IMR-90 (cell line): ENCODE results near the gene TMEM53. TPM values are rescaled to one million over a fixed set of nuclear protein-coding genes. Genes with fewer than 3 reads are reported as not detected.
A peak's percentile ranks its signal among the peaks of the same experiment; 100 is the strongest.

Experiments
- ATAC-seq: fragments of 200-7000 bp; cut with Tn5 transposase; 2 replicates; pipeline ENCODE4 v1.9.1; 2020; ENCODE audit warnings: low read depth, mild to moderate bottlenecking, moderate library complexity
- BruUV-seq: library from RNA; stranded (reverse); fragments of 400-500 nt; replicated peaks from 2 replicates; lab custom pipeline; 2021; lab: Mats Ljungman, UMichigan
- CTCF ChIA-PET: fragments of 300-600 bp; formaldehyde crosslinking; extraction: SDS; loops from one replicate; lab custom pipeline; 2021; ENCODE audit warnings: antibody characterized with exemption; lab: Yijun Ruan, JAX
- POLR2A ChIA-PET: fragments of 300-600 bp; sonication (Branson Sonifier 250); formaldehyde crosslinking; loops from one replicate; lab custom pipeline; 2022; ENCODE audit warnings: antibody characterized with exemption; ENCODE audit not compliant: unreplicated experiment; lab: Charles Lee
- DNase-seq: peaks from one replicate; pipeline ENCODE4 v3.0.0; 2013
- H2AFZ ChIP-seq: replicated peaks from 2 replicates; pipeline ENCODE3; 2013; ENCODE audit warnings: low read length, mild to moderate bottlenecking; ENCODE audit not compliant: poor library complexity
- H2AK5ac ChIP-seq: 2 replicates; pipeline ENCODE4 v1.6.1; 2013; ENCODE audit warnings: low read depth, low read length, inconsistent platforms
- H2AK9ac ChIP-seq: replicated peaks from 2 replicates; pipeline ENCODE3; 2013; ENCODE audit warnings: mild to moderate bottlenecking, low read depth, low read length, moderate library complexity; ENCODE audit not compliant: poor library complexity
- H2BK120ac ChIP-seq: 2 replicates; pipeline ENCODE4 v1.6.1; 2013; ENCODE audit warnings: low read depth, low read length, inconsistent platforms
- H2BK15ac ChIP-seq: 3 replicates; pipeline ENCODE4 v1.6.1; 2013; ENCODE audit warnings: low read depth, low read length, inconsistent platforms
- H2BK20ac ChIP-seq: 2 replicates; pipeline ENCODE4 v1.6.1; 2013; ENCODE audit warnings: low read depth, mild to moderate bottlenecking, inconsistent platforms, low read length, moderate library complexity
- H2BK5ac ChIP-seq: 2 replicates; pipeline ENCODE4 v1.6.1; 2013; ENCODE audit warnings: mild to moderate bottlenecking, low read depth, low read length, inconsistent platforms; ENCODE audit not compliant: poor library complexity, severe bottlenecking
- H3K14ac ChIP-seq: replicated peaks from 2 replicates; pipeline ENCODE4 v1.6.1; 2013; ENCODE audit warnings: low read depth, low read length, inconsistent platforms
- H3K18ac ChIP-seq: 2 replicates; pipeline ENCODE4 v1.6.1; 2013; ENCODE audit warnings: low read depth, low read length, control low read depth
- H3K23ac ChIP-seq: 2 replicates; pipeline ENCODE4 v1.6.1; 2013; ENCODE audit warnings: low read depth, low read length, inconsistent platforms
- H3K27ac ChIP-seq: 2 replicates; pipeline ENCODE4 v1.5.1; 2013; ENCODE audit warnings: mild to moderate bottlenecking, control low read depth, low read length; ENCODE audit not compliant: insufficient read depth
- H3K27me3 ChIP-seq: 2 replicates; pipeline ENCODE4 v1.6.1; 2013; ENCODE audit warnings: low read length; ENCODE audit not compliant: control insufficient read depth, insufficient read depth
- H3K36me3 ChIP-seq: 2 replicates; pipeline ENCODE4 v1.6.1; 2013; ENCODE audit warnings: low read length, mixed read lengths; ENCODE audit not compliant: control insufficient read depth, insufficient read depth
- H3K4ac ChIP-seq: 2 replicates; pipeline ENCODE4 v1.6.1; 2013; ENCODE audit warnings: low read depth, low read length, inconsistent platforms
- H3K4me1 ChIP-seq: 2 replicates; pipeline ENCODE4 v1.6.1; 2013; ENCODE audit warnings: low read length, mixed read lengths; ENCODE audit not compliant: control insufficient read depth, insufficient read depth
- H3K4me2 ChIP-seq: 2 replicates; pipeline ENCODE4 v1.6.1; 2013; ENCODE audit warnings: low read depth, mild to moderate bottlenecking, control low read depth, low read length, moderate library complexity
- H3K4me3 ChIP-seq: 2 replicates; pipeline ENCODE4 v1.5.1; 2013; ENCODE audit warnings: low read depth, mild to moderate bottlenecking, control low read depth, low read length, moderate library complexity; ENCODE audit not compliant: insufficient read depth
- H3K56ac ChIP-seq: 2 replicates; pipeline ENCODE4 v1.6.1; 2013; ENCODE audit warnings: low read length, inconsistent platforms; ENCODE audit not compliant: insufficient read depth; ENCODE audit errors: extremely low read depth
- H3K79me1 ChIP-seq, 2 experiments: 2 replicates each; pipeline ENCODE4 v1.6.1; 2013; ENCODE audit warnings: low read length in 2 of 2, inconsistent platforms in 1 of 2, low read depth in 1 of 2
- H3K9ac ChIP-seq: 2 replicates; pipeline ENCODE4 v1.6.1; 2013; ENCODE audit warnings: low read depth, low read length, control low read depth
- H3K9me1 ChIP-seq: 2 replicates; pipeline ENCODE4 v1.6.1; 2013; ENCODE audit warnings: low read length, inconsistent platforms; ENCODE audit not compliant: insufficient read depth
- H3K9me3 ChIP-seq: 2 replicates; pipeline ENCODE4 v1.6.1; 2013; ENCODE audit warnings: low read length; ENCODE audit not compliant: control insufficient read depth, insufficient read depth
- H4K20me1 ChIP-seq: 2 replicates; pipeline ENCODE4 v1.6.1; 2013; ENCODE audit warnings: low read length, inconsistent platforms; ENCODE audit not compliant: insufficient read depth
- H4K5ac ChIP-seq: 2 replicates; pipeline ENCODE4 v1.6.1; 2013; ENCODE audit warnings: mild to moderate bottlenecking, low read depth, low read length, control low read depth
- H4K8ac ChIP-seq, 2 experiments: 2 replicates each; pipeline ENCODE4 v1.6.1; 2013; ENCODE audit warnings: low read depth in 2 of 2, low read length in 2 of 2, control low read depth in 1 of 2, inconsistent platforms in 1 of 2
- H4K91ac ChIP-seq: 2 replicates; pipeline ENCODE4 v1.6.1; 2013; ENCODE audit warnings: low read depth, low read length, inconsistent platforms; ENCODE audit not compliant: insufficient read depth
- BHLHE40 ChIP-seq: fragments of 150-350 bp; IDR thresholded peaks from 2 replicates; pipeline ENCODE4 v1.6.1; 2016; ENCODE audit warnings: mild to moderate bottlenecking, low read depth, low read length
- CEBPB ChIP-seq: IDR thresholded peaks from 2 replicates; pipeline ENCODE4 v1.6.1; 2012; ENCODE audit warnings: low read depth, low read length, improper control_type of control experiment
- CTCF ChIP-seq: conservative IDR thresholded peaks from 2 replicates; pipeline ENCODE4 v1.5.1; 2012; ENCODE audit warnings: mild to moderate bottlenecking, low read depth, low read length, improper control_type of control experiment
- ELK1 ChIP-seq: fragments of 150-350 bp; IDR thresholded peaks from 2 replicates; pipeline ENCODE4 v1.6.1; 2016; ENCODE audit warnings: low read depth, mild to moderate bottlenecking, low read length, moderate library complexity, borderline replicate concordance
- FOS ChIP-seq: fragments of 150-350 bp; IDR thresholded peaks from 2 replicates; pipeline ENCODE4 v1.6.1; 2016; ENCODE audit warnings: low read depth, low read length
- MAFK ChIP-seq: IDR thresholded peaks from 2 replicates; pipeline ENCODE4 v1.6.1; 2012; ENCODE audit warnings: low read depth, low read length, improper control_type of control experiment
- MAZ ChIP-seq: IDR thresholded peaks from 2 replicates; pipeline ENCODE4 v1.6.1; 2012; ENCODE audit warnings: low read depth, mild to moderate bottlenecking, low read length, improper control_type of control experiment, moderate library complexity, borderline replicate concordance
- MXI1 ChIP-seq: IDR thresholded peaks from 2 replicates; pipeline ENCODE4 v1.6.1; 2012; ENCODE audit warnings: low read depth, mild to moderate bottlenecking, low read length, moderate library complexity, borderline replicate concordance
- NFE2L2 ChIP-seq: fragments of 150-350 bp; IDR thresholded peaks from 2 replicates; pipeline ENCODE4 v1.6.1; 2016; ENCODE audit warnings: low read depth, mild to moderate bottlenecking, low read length
- POLR2A ChIP-seq: IDR thresholded peaks from 2 replicates; pipeline ENCODE4 v1.6.1; 2012; ENCODE audit warnings: mild to moderate bottlenecking, low read depth, low read length
- RAD21 ChIP-seq: IDR thresholded peaks from 2 replicates; pipeline ENCODE4 v1.6.1; 2012; ENCODE audit warnings: low read length, improper control_type of control experiment
- RCOR1 ChIP-seq: IDR thresholded peaks from 2 replicates; pipeline ENCODE4 v1.6.1; 2012; ENCODE audit warnings: mild to moderate bottlenecking, low read length, improper control_type of control experiment; ENCODE audit not compliant: insufficient replicate concordance
- WGBS, 2 experiments: methylation state at CpG; one replicate each; pipeline versions ENCODE4 v1.1.5 to v1.1.7; 2013; ENCODE audit warnings: missing lambda C conversion rate in 2 of 2; ENCODE audit not compliant: insufficient read length in 1 of 2; ENCODE audit errors: extremely low coverage in 2 of 2; 5-methylcytosine and 5-hydroxymethylcytosine counted together
- dilution Hi-C: fragments of 300-500 bp; cut with HindIII; formaldehyde crosslinking; loops from one replicate; pipeline ENCODE4 v1.14.3; 2018; ENCODE audit warnings: low sequenced_read_pairs; ENCODE audit not compliant: unreplicated experiment
- in situ Hi-C: fragments of 300-500 bp; cut with MboI; formaldehyde crosslinking; loops from 3 replicates; pipeline ENCODE4 v1.14.3; 2019; ENCODE audit warnings: low sequenced_read_pairs, inconsistent platforms, mixed read lengths
- intact Hi-C: fragments of 100-400 bp; cut with micrococcal nuclease; formaldehyde crosslinking; loops from 2 replicates; pipeline ENCODE4 v1.10.0; 2022
- polyA plus RNA-seq, 3 experiments: library from polyadenylated mRNA; depleted of rRNA; stranded (reverse); fragments of >200 nt; gene quantifications; 2 replicates each; pipeline ENCODE4 v1.2.3, GENCODE V29; 2012; ENCODE audit warnings: low replicate concordance in 1 of 3
- total RNA-seq: library from RNA; depleted of rRNA; stranded (reverse); fragments of >200 nt; gene quantifications from 2 replicates; pipeline ENCODE4 v1.2.3, GENCODE V29; 2012

Gene TMEM53
- total and polyA plus RNA-seq, 2 of the 4 experiments (the other 2 are of a cell fraction): 2.7 to 6.3 TPM

DNA sequence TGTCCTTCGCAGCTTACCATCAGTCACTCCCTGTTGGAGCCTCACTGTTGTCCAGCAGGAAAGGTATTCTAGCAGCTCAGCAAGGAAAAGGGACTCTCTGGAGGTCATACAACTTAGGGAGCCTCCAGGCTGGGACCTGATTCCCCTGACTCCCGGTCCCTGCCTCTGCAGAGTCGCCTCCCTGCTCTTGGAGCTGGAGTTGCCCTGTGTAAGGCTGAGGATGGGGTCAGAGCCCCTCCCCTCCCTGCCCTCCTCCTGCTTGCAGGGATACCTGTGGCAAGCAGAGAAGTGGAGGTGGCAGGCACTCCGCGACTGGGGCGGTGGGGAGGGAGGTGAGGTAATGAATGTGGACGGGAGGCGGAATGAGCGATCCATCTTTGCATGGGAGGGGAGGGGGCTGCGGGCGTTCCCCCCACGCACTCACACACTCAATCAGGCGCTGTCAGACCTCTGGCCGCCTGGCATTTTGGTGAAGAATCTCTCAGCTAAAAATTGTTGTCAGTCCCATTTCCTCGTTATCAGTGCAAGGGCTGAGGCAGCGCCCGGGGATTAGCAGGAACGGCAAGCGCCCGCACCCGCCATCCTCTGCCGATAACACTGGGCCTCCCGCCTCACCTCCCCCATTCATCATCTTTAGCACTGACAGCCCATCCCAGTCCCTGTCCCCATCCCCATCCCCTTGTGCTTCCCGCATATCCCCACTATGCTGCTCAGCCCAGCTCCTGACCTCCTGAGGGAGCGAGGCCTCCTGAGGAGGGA is 64.3 kb downstream of the TMEM53 start:
- Histone ChIP-seq H3K27me3 (peaks cover 40% of the 10 kb centered on the region), H3K4ac (no peak overlapping the region), H2BK5ac (no peak overlapping the region), H3K4me1 (no peaks in the 10 kb centered on the region), H4K91ac (no peak overlapping the region), H3K56ac (no peak overlapping the region), H2AK9ac (no peak overlapping the region), H2BK20ac (no peak overlapping the region), H3K27ac (no peak overlapping the region), H3K18ac (no peak overlapping the region), H4K20me1 (no peaks in the 10 kb centered on the region), H2BK120ac (no peak overlapping the region), H3K79me1 (no peaks in the 10 kb centered on the region), H3K23ac (no peak overlapping the region), H3K9me3 (no peaks in the 10 kb centered on the region), H3K4me2 (no peak overlapping the region), H3K14ac (no peak overlapping the region), H3K4me3 (no peak overlapping the region), H2BK15ac (no peak overlapping the region), H2AK5ac (peak overlapping the region; percentile 43; the same call in 1 of the 2 replicates), H3K9ac (no peak overlapping the region), H3K9me1 (no peaks in the 10 kb centered on the region), H3K36me3 (no peaks in the 10 kb centered on the region), H4K8ac (no peak overlapping the region), H2AFZ (peak overlapping the region; percentile 62), H4K5ac (no peak overlapping the region)
- ChIA-PET POLR2A (interaction anchor here (0.6 kb wide), 1 partner anchor 12 kb away, joined by 3 read pairs; no protein-coding TSS in a partner anchor), CTCF (interaction anchor here (1.0 to 5.0 kb wide), 3 partner anchors 19 to 42 kb away, joined by 4 to 39 read pairs (median 7); no protein-coding TSS in a partner anchor)
- DNase-seq (no peak), ATAC-seq (no peak; the same call in 1 of the 2 replicates)
- in situ Hi-C loops: loop anchor here (5.0 kb wide), 1 partner anchor 42 kb away; no protein-coding TSS in a partner anchor
- intact Hi-C loops: loop anchor here (1.0 kb wide), 1 partner anchor 43 kb away; no protein-coding TSS in a partner anchor
- dilution Hi-C loops: no loop called here
- TF ChIP-seq CTCF (no peak), CEBPB (no peak), MAZ (no peak), MXI1 (no peak), RCOR1 (no peak), POLR2A (no peak), MAFK (no peak), NFE2L2 (no peak), ELK1 (no peak), RAD21 (no peak), FOS (no peak), BHLHE40 (no peak)
- BruUV-seq: no TSS peak
- WGBS, 2 experiments: 29% methylated on average over 1 of the region's 25 CpGs; no CpG with 5 or more reads in 1 of the 2 experiments
